Tibial nerve (tissue), 4 donors: ENCODE data around the gene STON2. TPM values are rescaled to one million over a fixed set of nuclear protein-coding genes. Genes with fewer than 3 reads are reported as not detected.
A peak's percentile ranks its signal among the peaks of the same experiment; 100 is the strongest.

ENCODE experiments used
- DNase-seq, 2 donors: peaks; one replicate each; pipeline ENCODE4 v3.0.0-alpha.2; 2019; ENCODE audit warnings: low spot score in 2 of 2
- H3K27ac ChIP-seq, 4 donors: fragments of 200-600 bp; sonication (generic) in 3 of 4; one replicate each; pipeline ENCODE4 v1.5.1; 2017 to 2019; ENCODE audit warnings: mild to moderate bottlenecking in 1 of 4
- H3K27me3 ChIP-seq, 2 donors: fragments of 200-600 bp; sonication (generic) in 1 of 2; one replicate each; pipeline versions ENCODE4 v1.5.1 to v1.6.0; 2017 to 2019
- H3K36me3 ChIP-seq, 3 donors: fragments of 200-600 bp; sonication (generic); one replicate each; pipeline ENCODE4 v1.5.1; 2018 to 2019
- H3K4me1 ChIP-seq, 4 donors: fragments of 200-600 bp; sonication (generic) in 3 of 4; one replicate each; pipeline ENCODE4 v1.5.1; 2017 to 2019
- H3K4me3 ChIP-seq, 4 donors: fragments of 200-600 bp; sonication (generic) in 3 of 4; one replicate each; pipeline ENCODE4 v1.5.1; 2017 to 2019; ENCODE audit warnings: mild to moderate bottlenecking in 1 of 4, moderate library complexity in 1 of 4
- H3K9me3 ChIP-seq, 4 donors: fragments of 200-600 bp; sonication (generic) in 3 of 4; one replicate each; pipeline ENCODE4 v1.5.1; 2017 to 2019
- EP300 ChIP-seq, 2 donors: sonication (generic); formaldehyde crosslinking; IDR thresholded peaks; one replicate each; pipeline ENCODE4 v1.6.1; 2017; ENCODE audit warnings: antibody characterized with exemption in 2 of 2, mild to moderate bottlenecking in 1 of 2
- POLR2A ChIP-seq, 2 donors: fragments of 450-650 bp; IDR thresholded peaks; one replicate each; pipeline ENCODE4 v1.6.1; 2017; ENCODE audit warnings: antibody characterized with exemption in 2 of 2, mild to moderate bottlenecking in 2 of 2, moderate library complexity in 2 of 2
- WGBS, 2 donors: methylation state at CpG; one replicate each; pipeline ENCODE4 v1.1.5; 2018; 5-methylcytosine and 5-hydroxymethylcytosine counted together
- total RNA-seq, 4 donors: library from RNA; depleted of rRNA; stranded (reverse); fragments of >200 nt; gene quantifications; one replicate each; pipeline ENCODE4 v1.1.0, GENCODE V29; 2016
- TF ChIP-seq, protein P1 (sequence below), 5 experiments: fragments of 200-600 bp in 3 of 5; fragments of 450-650 bp in 2 of 5; sonication (generic) in 3 of 5; IDR thresholded peaks; one replicate each; pipeline ENCODE4 v1.5.1; 2016 to 2019; ENCODE audit warnings: antibody characterized with exemption in 5 of 5, mild to moderate bottlenecking in 3 of 5, moderate library complexity in 2 of 5

STON2 gene
- total RNA-seq, 4 donors from 2014 or later = 21.6 to 62.0 (median 34.7) TPM

DNA sequence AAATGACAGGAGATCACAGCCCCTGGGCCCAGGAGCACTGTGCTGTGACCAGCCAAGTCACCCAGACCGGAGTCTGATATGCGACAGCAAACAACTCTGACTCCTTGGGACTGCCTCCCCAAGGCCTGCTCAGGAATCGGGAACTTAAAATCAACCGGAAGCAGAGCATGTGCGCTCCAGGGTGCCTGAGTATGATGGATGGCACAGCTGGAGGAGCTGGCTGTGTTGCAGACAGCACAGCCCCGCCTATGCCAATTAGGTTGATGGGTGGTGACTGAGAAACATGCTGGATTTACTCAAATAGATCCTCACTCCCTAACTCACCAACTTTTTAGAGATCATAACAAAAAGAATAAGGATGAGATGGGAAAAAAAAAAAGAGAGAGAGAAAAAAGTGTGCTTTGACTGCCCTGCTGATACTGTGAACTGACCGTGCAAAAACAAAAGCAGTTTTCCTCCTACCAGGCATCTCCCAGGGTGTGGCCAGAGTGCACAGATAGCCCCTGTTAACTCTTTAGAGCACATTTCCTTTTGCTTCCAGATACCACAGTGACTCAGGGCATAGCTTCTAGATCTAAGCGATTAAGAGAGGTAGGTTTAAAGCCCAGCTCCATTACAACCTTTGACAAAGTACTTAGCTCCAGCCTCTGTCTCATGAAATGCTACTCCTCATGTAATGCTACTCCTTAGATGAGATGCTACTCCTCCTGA lies 27.4 kb upstream of the STON2 start:
- no peaks in the 10 kb centered on the region for H3K27me3 ChIP-seq
- no peak for DNase-seq
- no peak overlapping the region for H3K4me3 ChIP-seq
- peak overlapping the region in 1 of 4 donors; percentile 12 for H3K27ac ChIP-seq
- 25 to 27% methylated on average over 8 of the region's 8 CpGs for WGBS, 2 donors
- no peaks in the 10 kb centered on the region for H3K36me3 ChIP-seq
- H3K4me1 ChIP-seq = peaks cover 0 to 28% (median 0%) of the 10 kb centered on the region in 4 donors
- TF ChIP-seq POLR2A (IDR thresholded peaks at IDR 0.05) = no peak
- TF ChIP-seq, protein P1, sequence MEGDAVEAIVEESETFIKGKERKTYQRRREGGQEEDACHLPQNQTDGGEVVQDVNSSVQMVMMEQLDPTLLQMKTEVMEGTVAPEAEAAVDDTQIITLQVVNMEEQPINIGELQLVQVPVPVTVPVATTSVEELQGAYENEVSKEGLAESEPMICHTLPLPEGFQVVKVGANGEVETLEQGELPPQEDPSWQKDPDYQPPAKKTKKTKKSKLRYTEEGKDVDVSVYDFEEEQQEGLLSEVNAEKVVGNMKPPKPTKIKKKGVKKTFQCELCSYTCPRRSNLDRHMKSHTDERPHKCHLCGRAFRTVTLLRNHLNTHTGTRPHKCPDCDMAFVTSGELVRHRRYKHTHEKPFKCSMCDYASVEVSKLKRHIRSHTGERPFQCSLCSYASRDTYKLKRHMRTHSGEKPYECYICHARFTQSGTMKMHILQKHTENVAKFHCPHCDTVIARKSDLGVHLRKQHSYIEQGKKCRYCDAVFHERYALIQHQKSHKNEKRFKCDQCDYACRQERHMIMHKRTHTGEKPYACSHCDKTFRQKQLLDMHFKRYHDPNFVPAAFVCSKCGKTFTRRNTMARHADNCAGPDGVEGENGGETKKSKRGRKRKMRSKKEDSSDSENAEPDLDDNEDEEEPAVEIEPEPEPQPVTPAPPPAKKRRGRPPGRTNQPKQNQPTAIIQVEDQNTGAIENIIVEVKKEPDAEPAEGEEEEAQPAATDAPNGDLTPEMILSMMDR (IDR thresholded peaks at IDR 0.05) = no peak
- no peaks in the 10 kb centered on the region for H3K9me3 ChIP-seq

DNA sequence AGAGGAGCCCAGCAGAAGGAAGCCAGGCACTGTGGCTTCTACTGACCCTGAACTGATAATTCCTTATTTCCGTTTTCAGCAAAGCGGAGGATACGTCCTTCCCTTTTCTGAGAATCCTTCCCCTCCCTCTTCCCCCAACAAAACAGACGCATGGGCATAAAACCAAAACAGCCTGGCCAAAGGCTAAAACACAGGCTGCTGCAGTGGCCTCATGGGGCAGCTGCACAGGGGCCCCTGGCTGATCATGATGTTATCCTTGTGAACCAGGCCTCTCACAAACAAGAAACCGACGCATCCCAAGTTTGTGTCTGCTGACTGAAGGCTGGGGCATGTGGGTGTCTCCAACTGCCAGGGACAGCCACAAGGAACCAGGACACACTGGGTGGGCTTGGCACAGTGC lies 23.4 kb upstream of the STON2 start:
- Histone ChIP-seq H3K4me1 (peaks cover 0 to 26% (median 0%) of the 10 kb centered on the region in 4 donors), H3K36me3 (no peaks in the 10 kb centered on the region), H3K27me3 (no peaks in the 10 kb centered on the region), H3K27ac (peak overlapping the region in 3 of 4 donors; percentile 10 to 74 (median 59)), H3K9me3 (no peaks in the 10 kb centered on the region), H3K4me3 (no peak overlapping the region)
- DNase-seq = peak in 1 of 2 donors; percentile 44
- WGBS, 2 donors = 45 to 47% methylated on average over 6 of the region's 6 CpGs
- TF ChIP-seq EP300 (IDR thresholded peaks at IDR 0.05) = peak in 1 of 2 donors; percentile 36
- TF ChIP-seq POLR2A (IDR thresholded peaks at IDR 0.05) = no peak

DNA sequence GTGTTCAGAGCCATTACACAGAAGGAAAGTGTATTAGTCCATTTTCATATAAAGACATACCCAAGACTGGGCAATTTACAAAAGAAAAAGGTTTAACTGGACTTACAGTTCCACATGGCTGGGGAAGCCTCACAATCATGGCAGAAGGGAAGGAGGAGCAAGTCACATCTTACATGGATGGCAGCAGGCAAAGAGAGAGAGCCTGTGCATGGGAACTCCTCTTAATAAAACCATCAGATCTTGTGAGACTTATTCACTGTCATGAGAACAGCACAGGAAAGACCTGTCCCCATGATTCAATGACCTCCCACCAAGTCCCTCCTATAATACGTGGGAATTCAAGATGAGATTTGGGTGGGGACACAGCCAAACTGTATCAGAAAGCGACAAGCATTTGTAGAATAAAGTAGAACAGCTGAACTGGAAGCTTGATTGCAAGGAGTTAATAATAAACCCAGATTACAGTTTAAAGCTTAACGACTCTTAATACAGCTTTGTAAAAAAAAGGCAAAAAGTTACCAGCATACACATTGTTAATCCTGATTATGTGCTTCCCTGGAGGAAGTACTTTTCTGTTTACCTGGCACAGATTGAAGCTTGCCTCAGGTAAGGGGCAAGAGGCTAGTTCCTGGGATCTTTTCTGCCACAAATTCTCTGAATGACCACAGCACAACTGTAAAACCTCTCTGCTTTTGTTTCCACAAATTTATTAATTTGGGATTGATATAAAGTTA lies 18.1 kb upstream of the STON2 start:
- peaks cover 0 to 9% (median 0%) of the 10 kb centered on the region in 4 donors for H3K4me1 ChIP-seq
- no peaks in the 10 kb centered on the region for H3K36me3 ChIP-seq
- no peak overlapping the region for H3K27ac ChIP-seq
- DNase-seq = no peak
- TF ChIP-seq POLR2A (IDR thresholded peaks at IDR 0.05) (no peak), EP300 (IDR thresholded peaks at IDR 0.05) (no peak)
- WGBS, 2 donors = 86 to 92% methylated on average over 3 of the region's 3 CpGs
- H3K9me3 ChIP-seq = no peaks in the 10 kb centered on the region
- H3K4me3 ChIP-seq = no peak overlapping the region
- H3K27me3 ChIP-seq = no peaks in the 10 kb centered on the region

DNA sequence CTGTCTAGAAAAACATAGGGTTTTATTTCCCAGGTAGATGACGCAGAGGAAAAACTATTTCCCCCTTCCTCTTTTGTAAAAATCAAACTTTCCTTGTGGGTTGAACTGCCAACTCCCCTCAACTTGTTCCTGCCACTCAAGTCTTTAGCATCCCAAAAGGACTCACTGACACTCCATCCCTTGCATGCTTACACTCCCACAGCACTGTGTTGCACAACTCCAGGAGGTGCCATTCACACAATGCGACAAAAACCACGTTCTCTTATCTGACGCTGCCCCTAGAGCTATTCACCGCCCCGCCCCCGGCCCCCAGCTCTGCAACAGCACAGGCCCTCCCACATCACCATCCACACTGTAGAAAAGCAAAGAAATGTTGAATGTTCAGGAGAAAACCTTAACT lies 16.9 kb upstream of the STON2 start:
- no peaks in the 10 kb centered on the region for H3K27me3 ChIP-seq
- no peak overlapping the region for H3K27ac ChIP-seq
- no peak for TF ChIP-seq EP300 (IDR thresholded peaks at IDR 0.05)
- TF ChIP-seq, protein P1 (IDR thresholded peaks at IDR 0.05) = no peak
- no peak for TF ChIP-seq POLR2A (IDR thresholded peaks at IDR 0.05)
- 70 to 80% methylated on average over 7 of the region's 7 CpGs for WGBS, 2 donors
- H3K4me3 ChIP-seq = no peak overlapping the region
- no peak for DNase-seq
- H3K36me3 ChIP-seq = no peaks in the 10 kb centered on the region
- peaks cover 0 to 7% (median 0%) of the 10 kb centered on the region in 4 donors for H3K4me1 ChIP-seq
- no peaks in the 10 kb centered on the region for H3K9me3 ChIP-seq

DNA sequence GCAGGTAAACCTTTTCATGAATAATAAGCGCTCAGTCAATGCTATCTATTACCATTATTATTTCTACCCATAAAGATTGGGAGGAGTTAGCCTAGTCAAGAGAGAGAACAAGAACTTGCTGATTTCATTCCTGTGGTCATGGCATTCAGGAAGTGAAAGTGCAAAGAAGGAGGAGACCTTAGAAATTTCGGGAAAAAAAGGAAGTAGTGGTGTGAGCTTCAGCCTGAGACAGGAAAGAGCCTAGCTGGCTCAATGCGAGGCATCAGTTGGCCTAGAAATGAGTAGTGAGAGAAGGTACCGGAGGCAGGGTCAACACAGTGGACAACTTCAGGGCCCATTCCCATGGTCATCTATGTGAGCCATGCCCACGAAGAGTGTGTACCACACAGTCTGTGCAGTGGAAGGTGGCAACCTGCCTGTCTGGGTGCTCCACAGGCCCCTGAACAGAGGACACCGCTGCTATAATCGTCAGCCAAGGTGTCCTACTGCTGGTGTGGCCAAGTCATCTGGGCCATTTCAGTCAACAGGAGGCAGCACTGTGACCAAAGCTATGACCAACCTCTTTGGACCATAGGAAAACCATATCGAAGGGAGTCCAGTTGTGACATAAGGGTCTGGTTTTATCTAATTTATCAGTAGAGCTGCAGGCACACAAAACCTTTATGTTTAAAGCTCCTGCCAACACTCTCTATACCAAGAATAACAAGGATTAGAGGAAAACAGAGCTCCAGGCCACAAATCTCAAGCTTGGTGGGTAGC lies 16.2 kb upstream of the STON2 start:
- Histone ChIP-seq H3K36me3 (no peaks in the 10 kb centered on the region), H3K4me1 (peaks cover 0 to 7% (median 0%) of the 10 kb centered on the region in 4 donors), H3K9me3 (no peaks in the 10 kb centered on the region), H3K27ac (no peak overlapping the region), H3K27me3 (no peaks in the 10 kb centered on the region), H3K4me3 (no peak overlapping the region)
- 85 to 90% methylated on average over 8 of the region's 8 CpGs for WGBS, 2 donors
- TF ChIP-seq POLR2A (IDR thresholded peaks at IDR 0.05) = no peak
- TF ChIP-seq, protein P1 (IDR thresholded peaks at IDR 0.05) = no peak
- peak in 1 of 2 donors; percentile 65 for TF ChIP-seq EP300 (IDR thresholded peaks at IDR 0.05)
- DNase-seq = no peak
